Lower leg skin (tissue), 3 donors: ENCODE results near the gene CARD8.

Experiments used
- POLR2A ChIP-seq, 2 donors: fragments of 450-650 bp; IDR thresholded peaks; one replicate each; pipeline ENCODE4 v1.6.1; 2016 to 2017; ENCODE audit warnings: antibody characterized with exemption in 2 of 2, mild to moderate bottlenecking in 1 of 2, moderate library complexity in 1 of 2
- TF ChIP-seq, protein P1 (sequence below), 3 donors: fragments of 450-650 bp; IDR thresholded peaks; one replicate each; pipeline ENCODE4 v1.5.1; 2016; ENCODE audit warnings: antibody characterized with exemption in 3 of 3, mild to moderate bottlenecking in 3 of 3, moderate library complexity in 2 of 3

DNA sequence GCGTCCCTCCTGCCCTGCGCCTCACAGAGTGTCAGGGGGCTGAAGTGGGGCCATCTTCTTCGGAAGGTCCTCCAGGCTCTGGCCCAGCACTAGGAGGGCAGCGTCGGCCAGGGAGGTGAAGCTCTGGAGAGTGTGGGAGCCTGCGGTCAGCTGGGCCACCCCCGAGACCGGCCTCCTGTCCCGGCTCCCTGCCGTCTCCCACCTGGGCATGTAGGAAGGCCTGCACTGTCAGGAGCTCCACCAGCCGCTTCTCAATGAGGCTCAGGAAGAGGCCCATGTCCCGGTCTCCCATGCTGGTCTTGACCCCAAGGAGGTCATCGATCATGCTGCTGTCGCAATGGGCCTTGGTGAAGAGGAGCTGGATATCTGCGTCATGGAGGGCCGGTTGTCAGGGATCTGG, 42.3 kb upstream of the CARD8 start:
- TF ChIP-seq, protein P1, sequence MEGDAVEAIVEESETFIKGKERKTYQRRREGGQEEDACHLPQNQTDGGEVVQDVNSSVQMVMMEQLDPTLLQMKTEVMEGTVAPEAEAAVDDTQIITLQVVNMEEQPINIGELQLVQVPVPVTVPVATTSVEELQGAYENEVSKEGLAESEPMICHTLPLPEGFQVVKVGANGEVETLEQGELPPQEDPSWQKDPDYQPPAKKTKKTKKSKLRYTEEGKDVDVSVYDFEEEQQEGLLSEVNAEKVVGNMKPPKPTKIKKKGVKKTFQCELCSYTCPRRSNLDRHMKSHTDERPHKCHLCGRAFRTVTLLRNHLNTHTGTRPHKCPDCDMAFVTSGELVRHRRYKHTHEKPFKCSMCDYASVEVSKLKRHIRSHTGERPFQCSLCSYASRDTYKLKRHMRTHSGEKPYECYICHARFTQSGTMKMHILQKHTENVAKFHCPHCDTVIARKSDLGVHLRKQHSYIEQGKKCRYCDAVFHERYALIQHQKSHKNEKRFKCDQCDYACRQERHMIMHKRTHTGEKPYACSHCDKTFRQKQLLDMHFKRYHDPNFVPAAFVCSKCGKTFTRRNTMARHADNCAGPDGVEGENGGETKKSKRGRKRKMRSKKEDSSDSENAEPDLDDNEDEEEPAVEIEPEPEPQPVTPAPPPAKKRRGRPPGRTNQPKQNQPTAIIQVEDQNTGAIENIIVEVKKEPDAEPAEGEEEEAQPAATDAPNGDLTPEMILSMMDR (IDR thresholded peaks at IDR 0.05), result no peak
- TF ChIP-seq POLR2A (IDR thresholded peaks at IDR 0.05), result no peak
